ENCODE data around the gene SPIN2A. TPM values are rescaled to one million over a fixed set of nuclear protein-coding genes. Genes with fewer than 3 reads are reported as not detected.
"Not testable (repeated sequence)": the region's sequence is repeated elsewhere in the genome, so short reads cannot be mapped to it uniquely, and the experiment has no call there.

The SPIN2A gene
- polyA plus RNA-seq, 3 donors: 0.71 TPM; not detected in 2

GRCh38 chrX:57121162-57121755, 15.9 kb downstream of the SPIN2A start, which contains the start of gene SPIN2B:
TSS of gene SPIN2B (minus strand) at chrX:57121548.
- DNase-seq: peak; percentile 29 to 34 (median 34)
- Mint-ChIP-seq H3K4me1 (peaks cover 10% of the 10 kb centered on the region), H3K36me3 (peaks cover 0 to 3% of the 10 kb centered on the region in 2 donors), H3K27ac (peak within 1 kb of the TSS; percentile 64 to 94 (median 84)), H3K27me3 (ENCODE audit: low read depth in 3 of 3) (peaks cover 0 to 5% (median 0%) of the 10 kb centered on the region in 3 donors), H3K9me3 (peaks cover 0 to 9% (median 2%) of the 10 kb centered on the region in 7 donors), H3K4me3 (peak within 1 kb of the TSS; percentile 93 to 95)
- no peaks in the 10 kb centered on the region for H3K9me3 ChIP-seq (replicated peaks in 1 of 2; ENCODE audit: control insufficient read depth in 1 of 2, insufficient read depth in 1 of 2, low read length in 2 of 2)
- H3K27ac ChIP-seq (ENCODE audit: low read depth in 1 of 2, low read length in 2 of 2): peak within 1 kb of the TSS; percentile 42 to 75
- intact Hi-C loops (cut with micrococcal nuclease): no loop called here
- WGBS (ENCODE audit: insufficient coverage): 0% methylated on average over 17 of the region's 43 CpGs
- H3K27me3 ChIP-seq (ENCODE audit: control insufficient read depth in 2 of 2, insufficient read depth in 2 of 2, low read length in 2 of 2): no peaks in the 10 kb centered on the region
- no peaks in the 10 kb centered on the region for H3K4me1 ChIP-seq (ENCODE audit: control insufficient read depth in 1 of 2, insufficient read depth in 2 of 2, low read length in 2 of 2)
- peak within 1 kb of the TSS; percentile 65 for H3K4me2 ChIP-seq (replicated peaks; ENCODE audit: extremely low read depth, low read length, poor library complexity, severe bottlenecking)
- peak within 1 kb of the TSS; percentile 82 for H2AFZ ChIP-seq (ENCODE audit: insufficient read depth, low read depth, low read length, poor library complexity, severe bottlenecking)
- no peak for TF ChIP-seq CTCF (IDR thresholded peaks at IDR 0.05)
- H4K20me1 ChIP-seq (ENCODE audit: insufficient read depth, low read length): no peaks in the 10 kb centered on the region
- H3K9ac ChIP-seq (ENCODE audit: insufficient read depth, low read length, poor library complexity, severe bottlenecking): peak within 1 kb of the TSS; percentile 65
- no peaks in the 10 kb centered on the region for H3K79me2 ChIP-seq (ENCODE audit: insufficient read depth, low read length)
- H3K36me3 ChIP-seq (replicated peaks in 1 of 2; ENCODE audit: control insufficient read depth in 1 of 2, insufficient read depth in 2 of 2, low read length in 2 of 2): no peaks in the 10 kb centered on the region
- H3K4me3 ChIP-seq (replicated peaks in 1 of 3; ENCODE audit: low read depth in 2 of 3, low read length in 3 of 3): peak within 1 kb of the TSS; percentile 61 to 76 (median 61)

GRCh38 chrX:57120619-57121161, 16.5 kb downstream of the SPIN2A start:
- H3K36me3 ChIP-seq (replicated peaks in 1 of 2; ENCODE audit: control insufficient read depth in 1 of 2, insufficient read depth in 2 of 2, low read length in 2 of 2); H3K27me3 ChIP-seq (ENCODE audit: control insufficient read depth in 2 of 2, insufficient read depth in 2 of 2, low read length in 2 of 2); H3K27me3 Mint-ChIP-seq (ENCODE audit: low read depth in 3 of 3); intact Hi-C loops (cut with micrococcal nuclease); H3K4me1 ChIP-seq (ENCODE audit: control insufficient read depth in 1 of 2, insufficient read depth in 2 of 2, low read length in 2 of 2); H3K9me3 ChIP-seq (replicated peaks in 1 of 2; ENCODE audit: control insufficient read depth in 1 of 2, insufficient read depth in 1 of 2, low read length in 2 of 2); H3K36me3 Mint-ChIP-seq; H3K9me3 Mint-ChIP-seq; DNase-seq; H4K20me1 ChIP-seq (ENCODE audit: insufficient read depth, low read length); H3K79me2 ChIP-seq (ENCODE audit: insufficient read depth, low read length): not testable (repeated sequence)
- Histone ChIP-seq H3K4me3 (replicated peaks in 1 of 3; ENCODE audit: low read depth in 2 of 3, low read length in 3 of 3) (peak overlapping the region; percentile 61 to 76 (median 61)), H3K4me2 (replicated peaks; ENCODE audit: extremely low read depth, low read length, poor library complexity, severe bottlenecking) (peak overlapping the region; percentile 65), H3K9ac (ENCODE audit: insufficient read depth, low read length, poor library complexity, severe bottlenecking) (peak overlapping the region; percentile 65), H3K27ac (ENCODE audit: low read depth in 1 of 2, low read length in 2 of 2) (peak overlapping the region in 1 of 2 donors; percentile 75), H2AFZ (ENCODE audit: insufficient read depth, low read depth, low read length, poor library complexity, severe bottlenecking) (peak overlapping the region; percentile 82)
- Mint-ChIP-seq H3K27ac (peak overlapping the region in 4 of 7 donors; percentile 73 to 94 (median 88)), H3K4me1 (peaks cover 10% of the 10 kb centered on the region), H3K4me3 (peak overlapping the region; percentile 93 to 95)
- WGBS (ENCODE audit: insufficient coverage): 0% methylated on average over 3 of the region's 12 CpGs

Data from CD14-positive monocyte (primary cell).